GM23248 (cell line): ENCODE measurements around the gene LPAR5. TPM values are rescaled to one million over a fixed set of nuclear protein-coding genes. Genes with fewer than 3 reads are reported as not detected.

ENCODE experiments used
- DNase-seq: peaks from one replicate; pipeline ENCODE4 v3.0.0-alpha.2; 2015
- H2AFZ ChIP-seq: fragments of 200-600 bp; sonication (generic); 2 replicates; pipeline ENCODE4 v1.6.1; 2016; ENCODE audit warnings: antibody characterized with exemption
- H3F3A ChIP-seq: fragments of 200-600 bp; sonication (generic); 2 replicates; pipeline ENCODE4 v1.6.1; 2016; ENCODE audit warnings: mild to moderate bottlenecking, antibody characterized with exemption, mixed run types; ENCODE audit not compliant: insufficient read depth
- H3K27ac ChIP-seq: fragments of 200-600 bp; sonication (generic); 2 replicates; pipeline ENCODE4 v1.5.1; 2016; ENCODE audit warnings: mild to moderate bottlenecking
- H3K27me3 ChIP-seq: fragments of 200-600 bp; sonication (generic); replicated peaks from 2 replicates; pipeline ENCODE4 v1.6.1; 2016; ENCODE audit warnings: mild to moderate bottlenecking; ENCODE audit not compliant: insufficient read depth
- H3K36me3 ChIP-seq: fragments of 200-600 bp; sonication (generic); 2 replicates; pipeline ENCODE4 v1.6.1; 2016; ENCODE audit warnings: low read depth, mild to moderate bottlenecking
- H3K4me1 ChIP-seq: fragments of 200-600 bp; sonication (generic); 2 replicates; pipeline ENCODE4 v1.6.1; 2016; ENCODE audit warnings: mild to moderate bottlenecking; ENCODE audit not compliant: insufficient read depth
- H3K4me2 ChIP-seq: fragments of 200-600 bp; sonication (generic); one replicate; pipeline ENCODE4 v1.6.1; 2016; ENCODE audit warnings: mild to moderate bottlenecking; ENCODE audit not compliant: unreplicated experiment
- H3K4me3 ChIP-seq: fragments of 200-600 bp; sonication (generic); 2 replicates; pipeline ENCODE4 v1.5.1; 2016; ENCODE audit warnings: mild to moderate bottlenecking
- H3K79me2 ChIP-seq: fragments of 200-600 bp; sonication (generic); 2 replicates; pipeline ENCODE4 v1.6.1; 2016; ENCODE audit warnings: mild to moderate bottlenecking; ENCODE audit not compliant: insufficient read depth
- H3K9ac ChIP-seq: fragments of 200-600 bp; sonication (generic); 2 replicates; pipeline ENCODE4 v1.6.1; 2016; ENCODE audit warnings: mild to moderate bottlenecking
- H3K9me2 ChIP-seq: fragments of 200-600 bp; sonication (generic); 2 replicates; pipeline ENCODE4 v1.6.1; 2016; ENCODE audit warnings: mixed run types, mild to moderate bottlenecking, moderate library complexity; ENCODE audit not compliant: insufficient read depth
- H3K9me3 ChIP-seq: fragments of 200-600 bp; sonication (generic); one replicate; pipeline ENCODE4 v1.6.1; 2017; ENCODE audit warnings: low read depth
- H4K20me1 ChIP-seq: fragments of 200-600 bp; sonication (generic); 2 replicates; pipeline ENCODE4 v1.6.0; 2016; ENCODE audit not compliant: insufficient read depth
- EZH2 ChIP-seq: fragments of 200-600 bp; sonication (generic); IDR thresholded peaks from 2 replicates; pipeline ENCODE4 v1.6.1; 2018; ENCODE audit warnings: antibody characterized with exemption, mild to moderate bottlenecking; ENCODE audit not compliant: insufficient read depth, poor library complexity, severe bottlenecking
- EZH2phosphoT487 ChIP-seq: fragments of 200-600 bp; sonication (generic); IDR thresholded peaks from 2 replicates; pipeline ENCODE4 v1.6.1; 2018; ENCODE audit warnings: antibody characterized with exemption, moderate library complexity, mild to moderate bottlenecking, low read depth; ENCODE audit not compliant: insufficient read depth
- WGBS, 2 experiments: methylation state at CpG; one replicate each; pipeline ENCODE4 v1.1.6; 2015 to 2017; ENCODE audit warnings: low lambda C conversion rate in 2 of 2, low coverage in 1 of 2; ENCODE audit errors: missing lambda C conversion rate in 2 of 2; 5-methylcytosine and 5-hydroxymethylcytosine counted together
- in situ Hi-C: fragments of 300-500 bp; cut with MboI; formaldehyde crosslinking; loops from 2 replicates; pipeline ENCODE4 v1.15.0; 2020
- polyA plus RNA-seq: library from polyadenylated mRNA; unstranded; fragments of >200 nt; fragmentation: Nextera tagmentation; extraction: Ambion mirVana; gene quantifications from 2 replicates; pipeline ENCODE4 v1.2.1, GENCODE V29; 2016
- total RNA-seq: library from RNA; depleted of rRNA; stranded (reverse); fragments of >200 nt; shearing (Covaris generic); gene quantifications from 2 replicates; pipeline ENCODE4 v1.2.3, GENCODE V29; 2014; rRNA removed

The LPAR5 gene
- not detected in 2 replicates for total RNA-seq
- polyA plus RNA-seq = not detected in 2 replicates

DNA sequence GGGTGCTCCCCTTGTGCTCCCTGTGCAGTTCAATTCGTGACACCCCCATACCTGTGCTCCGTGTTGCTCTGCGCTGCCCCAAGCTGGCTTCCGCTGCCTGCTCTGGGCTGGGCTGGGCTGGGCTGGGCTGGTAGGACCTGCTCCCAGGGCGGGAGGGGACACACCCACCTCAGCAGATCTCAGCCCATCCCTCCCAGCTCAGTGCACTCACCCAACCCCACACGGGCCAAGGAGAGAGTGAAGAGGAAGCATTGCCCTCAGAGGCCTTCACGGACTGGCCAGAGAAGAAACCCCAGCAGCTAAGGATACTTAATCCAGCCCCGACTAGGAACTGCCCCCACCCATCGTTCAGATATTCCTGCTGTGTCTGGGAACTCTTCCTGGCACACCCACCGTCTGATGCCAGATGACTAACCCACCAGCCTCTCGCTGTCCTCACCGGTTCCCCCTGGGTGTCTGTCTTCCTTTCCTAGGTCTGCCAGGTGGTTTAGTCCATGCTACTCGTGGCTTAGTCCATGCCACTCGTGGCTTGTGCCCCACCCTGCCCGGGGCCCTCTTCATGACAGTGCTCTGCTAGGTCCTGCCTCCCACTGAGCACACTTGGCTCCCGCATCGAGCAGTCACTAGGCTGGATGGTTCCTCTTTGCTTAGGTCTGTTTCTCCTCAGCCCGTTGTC, at the start of gene LPAR5:
Gene LPAR5 (minus strand): TSS at position 104 of the 676 bp plus-strand sequence. CDS start 14,711 bp downstream, outside the sequence.
- H3K27ac ChIP-seq = no peak within 1 kb of the TSS
- H3K4me2 ChIP-seq = no peak within 1 kb of the TSS
- peaks cover 8% of the 10 kb centered on the region; the same call in 1 of the 2 replicates for H3K4me1 ChIP-seq

GRCh38 chr12:6684609-6685008, 48.9 kb upstream of the LPAR5 start:
- no peak for TF ChIP-seq EZH2
- TF ChIP-seq EZH2phosphoT487 = no peak
- 58 to 61% methylated on average over 6 of the region's 6 CpGs for WGBS, 2 experiments
- H3K9me2 ChIP-seq = no peaks in the 10 kb centered on the region
- H3F3A ChIP-seq = peaks cover 39% of the 10 kb centered on the region
- in situ Hi-C loops = no loop called here
- no peaks in the 10 kb centered on the region for H3K27me3 ChIP-seq
- H3K36me3 ChIP-seq = peaks cover 11% of the 10 kb centered on the region; the same call in 1 of the 2 replicates
- no peak overlapping the region for H3K27ac ChIP-seq
- peaks cover 12% of the 10 kb centered on the region; the same call in 1 of the 2 replicates for H3K4me1 ChIP-seq
- H3K9ac ChIP-seq = no peak overlapping the region
- H4K20me1 ChIP-seq = no peaks in the 10 kb centered on the region; the same call in 1 of the 2 replicates
- H3K4me2 ChIP-seq = no peak overlapping the region
- no peaks in the 10 kb centered on the region for H3K9me3 ChIP-seq
- peak; percentile 59 for DNase-seq
- no peak overlapping the region for H3K4me3 ChIP-seq
- H3K79me2 ChIP-seq = peaks cover 96% of the 10 kb centered on the region
- no peak overlapping the region for H2AFZ ChIP-seq

More for the DNA sequence above, at the start of gene LPAR5:
- Histone ChIP-seq H3K79me2 (no peaks in the 10 kb centered on the region), H3K36me3 (no peaks in the 10 kb centered on the region), H3K4me3 (no peak within 1 kb of the TSS), H3K9me2 (no peaks in the 10 kb centered on the region), H3F3A (no peaks in the 10 kb centered on the region), H3K9ac (peak within 1 kb of the TSS; percentile 14; the same call in 1 of the 2 replicates), H2AFZ (peak within 1 kb of the TSS; percentile 43), H3K9me3 (no peaks in the 10 kb centered on the region), H4K20me1 (no peaks in the 10 kb centered on the region), H3K27me3 (no peaks in the 10 kb centered on the region; the same call in 1 of the 2 replicates)
- in situ Hi-C loops = no loop called here
- WGBS, 2 experiments = 18 to 21% methylated on average over 17 to 18 of the region's 18 CpGs
- TF ChIP-seq EZH2phosphoT487 (no peak), EZH2 (no peak)
- DNase-seq = peak; percentile 80

- in situ Hi-C loops = no loop called here
- Histone ChIP-seq H3K27me3 (no peaks in the 10 kb centered on the region), H4K20me1 (no peaks in the 10 kb centered on the region), H3K9me3 (no peaks in the 10 kb centered on the region), H3K9ac (no peak overlapping the region), H3K79me2 (peaks cover 81% of the 10 kb centered on the region), H3K4me2 (no peak overlapping the region), H3K9me2 (no peaks in the 10 kb centered on the region), H3K4me1 (no peaks in the 10 kb centered on the region), H2AFZ (no peak overlapping the region), H3F3A (no peaks in the 10 kb centered on the region), H3K4me3 (no peak overlapping the region), H3K27ac (no peak overlapping the region), H3K36me3 (peaks cover 52% of the 10 kb centered on the region)
- DNase-seq = no peak
- WGBS, 2 experiments = 89 to 94% methylated on average over 5 of the region's 5 CpGs
- TF ChIP-seq EZH2 = no peak
- TF ChIP-seq EZH2phosphoT487 = no peak
Observed at GRCh38 chr12:6676962-6677361, 41.2 kb upstream of the LPAR5 start.

- no peak overlapping the region for H3K9ac ChIP-seq
- H3K27me3 ChIP-seq = no peaks in the 10 kb centered on the region
- no peak for DNase-seq
- no peaks in the 10 kb centered on the region for H3K9me2 ChIP-seq
- H3K27ac ChIP-seq = no peak overlapping the region
- no peaks in the 10 kb centered on the region for H4K20me1 ChIP-seq
- no peaks in the 10 kb centered on the region for H3K9me3 ChIP-seq
- no peak overlapping the region for H2AFZ ChIP-seq
- no peaks in the 10 kb centered on the region for H3F3A ChIP-seq
- TF ChIP-seq EZH2phosphoT487 (no peak), EZH2 (no peak)
- no peak overlapping the region for H3K4me3 ChIP-seq
- peaks cover 41% of the 10 kb centered on the region for H3K79me2 ChIP-seq
- in situ Hi-C loops = no loop called here
- 92 to 95% methylated on average over 6 to 18 of the region's 18 CpGs for WGBS, 2 experiments
- H3K36me3 ChIP-seq = peaks cover 65% of the 10 kb centered on the region
- no peak overlapping the region for H3K4me2 ChIP-seq
- no peaks in the 10 kb centered on the region for H3K4me1 ChIP-seq
Observed at GRCh38 chr12:6672143-6672542, 36.4 kb upstream of the LPAR5 start.
